GM19452 (cell line): Measurements from ENCODE around the gene DLST.

Source experiments
- ATAC-seq: cut with Tn5 transposase; IDR thresholded peaks from one replicate; pipeline ENCODE4 v1.9.1; 2021; ENCODE audit not compliant: unreplicated experiment

Gene DLST

GRCh38 chr14:74881431-74882102 lies at the start of gene DLST:
Gene DLST, plus strand, starts transcription at chr14:74881916. Its CDS starts 38 bp downstream, at chr14:74881954.
- ATAC-seq: peak; percentile 97

- no peak for ATAC-seq
Measured at GRCh38 chr14:74832849-74833248, 48.9 kb upstream of the DLST start.

- no peak for ATAC-seq
Measured at GRCh38 chr14:74834692-74835392, 46.9 kb upstream of the DLST start.

GRCh38 chr14:74835645-74836250 lies 46.0 kb upstream of the DLST start:
- no peak for ATAC-seq

GRCh38 chr14:74836251-74836960 lies 45.3 kb upstream of the DLST start:
- no peak for ATAC-seq

- no peak for ATAC-seq
Measured at GRCh38 chr14:74838166-74838565, 43.5 kb upstream of the DLST start.

GRCh38 chr14:74840603-74841030 lies 41.1 kb upstream of the DLST start:
- no peak for ATAC-seq

- ATAC-seq: peak; percentile 80
Measured at GRCh38 chr14:74841230-74842207, 40.2 kb upstream of the DLST start.

- no peak for ATAC-seq
Measured at GRCh38 chr14:74843653-74844052, 38.1 kb upstream of the DLST start.

GRCh38 chr14:74846168-74846567 lies 35.5 kb upstream of the DLST start:
- ATAC-seq: no peak

- ATAC-seq: no peak
Measured at GRCh38 chr14:74846968-74847665, 34.6 kb upstream of the DLST start.

GRCh38 chr14:74848768-74849167 lies 32.9 kb upstream of the DLST start:
- no peak for ATAC-seq

- ATAC-seq: no peak
Measured at GRCh38 chr14:74852922-74853530, 28.7 kb upstream of the DLST start.

GRCh38 chr14:74853581-74853980 lies 28.1 kb upstream of the DLST start:
- no peak for ATAC-seq

- ATAC-seq: no peak
Measured at GRCh38 chr14:74855021-74855420, 26.7 kb upstream of the DLST start.

- no peak for ATAC-seq
Measured at GRCh38 chr14:74855945-74856344, 25.8 kb upstream of the DLST start.

GRCh38 chr14:74856366-74856765 lies 25.4 kb upstream of the DLST start:
- no peak for ATAC-seq

- ATAC-seq: no peak
Measured at GRCh38 chr14:74858022-74858421, 23.7 kb upstream of the DLST start.
